HG02588 (cell line): ENCODE results near the gene GGACT.

Source experiments
- ATAC-seq: cut with Tn5 transposase; IDR thresholded peaks from one replicate; pipeline ENCODE4 v1.9.1; 2021; ENCODE audit warnings: mild to moderate bottlenecking, moderate library complexity; ENCODE audit not compliant: unreplicated experiment

Gene GGACT

DNA sequence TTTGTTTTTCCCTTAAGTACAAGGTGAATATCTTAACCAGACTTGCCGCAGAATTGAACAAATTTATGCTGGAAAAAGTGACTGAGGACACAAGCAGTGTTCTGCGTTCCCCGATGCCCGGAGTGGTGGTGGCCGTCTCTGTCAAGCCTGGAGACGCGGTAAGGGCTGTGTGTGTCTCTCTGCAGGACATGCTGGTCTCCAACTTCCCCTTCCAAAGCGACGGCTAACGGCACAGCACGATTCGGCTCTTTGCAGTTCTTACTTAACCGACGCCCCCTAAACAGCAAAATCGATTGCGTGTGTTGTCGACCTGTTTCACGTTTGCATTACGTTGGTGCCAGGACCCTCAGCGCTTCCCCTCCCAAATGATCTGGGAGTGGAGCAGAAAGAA, 73.2 kb downstream of the GGACT start:
- ATAC-seq: no peak

DNA sequence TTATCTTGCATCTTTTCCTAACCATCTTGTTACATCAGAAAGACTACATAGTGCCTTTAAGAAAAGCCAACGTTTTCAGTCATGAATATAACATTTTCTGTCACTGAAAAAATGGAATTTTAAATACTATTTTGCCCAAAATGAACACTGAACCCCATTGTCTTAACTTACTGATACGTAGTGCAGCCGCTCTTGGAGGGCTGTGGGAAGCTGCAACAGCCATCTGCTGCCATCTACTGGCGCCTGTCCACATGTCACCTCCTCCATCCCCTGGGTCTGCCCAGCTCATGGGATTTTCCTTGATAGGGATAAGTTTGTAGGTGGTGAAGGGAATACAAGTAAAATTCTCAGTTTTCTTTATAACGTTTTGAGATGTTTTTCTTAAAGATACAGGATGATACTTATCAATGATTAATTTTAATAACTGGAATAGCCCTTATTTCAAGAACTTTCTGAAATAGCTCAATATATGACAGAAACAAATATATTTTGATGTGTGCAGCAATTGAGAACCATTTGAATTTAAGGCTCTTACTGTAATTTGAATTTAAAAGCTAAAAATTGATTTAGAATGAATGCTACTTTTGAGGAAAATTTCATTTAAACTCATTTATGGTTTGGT, 73.7 kb downstream of the GGACT start:
- ATAC-seq: peak; percentile 88

- ATAC-seq: no peak
These were observed 74.5 kb downstream of the GGACT start for GRCh38 chr13:100513987-100514670.

- no peak for ATAC-seq
These were observed 75.4 kb downstream of the GGACT start for GRCh38 chr13:100513171-100513570.

DNA sequence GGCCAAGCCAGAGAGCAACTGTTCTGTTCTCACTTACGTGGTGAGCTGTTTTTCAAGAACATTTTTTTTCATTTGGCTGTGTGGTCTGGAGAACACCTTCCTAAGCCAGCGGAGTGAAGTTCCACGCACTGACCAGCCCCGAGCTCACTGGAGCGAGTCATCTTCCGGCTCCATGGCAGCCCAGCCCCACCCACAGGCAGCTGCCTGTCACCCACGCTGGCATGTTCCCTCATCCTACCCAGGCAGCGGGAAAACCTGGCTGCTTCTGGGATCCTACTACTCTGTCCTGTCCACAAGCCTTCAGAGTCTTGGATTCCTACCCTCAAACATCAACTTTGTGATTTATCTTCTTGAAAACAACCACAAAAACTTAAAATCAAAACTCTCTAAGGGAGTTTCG, 76.2 kb downstream of the GGACT start:
- no peak for ATAC-seq

GRCh38 chr13:100511466-100511865, 77.1 kb downstream of the GGACT start:
- no peak for ATAC-seq

DNA sequence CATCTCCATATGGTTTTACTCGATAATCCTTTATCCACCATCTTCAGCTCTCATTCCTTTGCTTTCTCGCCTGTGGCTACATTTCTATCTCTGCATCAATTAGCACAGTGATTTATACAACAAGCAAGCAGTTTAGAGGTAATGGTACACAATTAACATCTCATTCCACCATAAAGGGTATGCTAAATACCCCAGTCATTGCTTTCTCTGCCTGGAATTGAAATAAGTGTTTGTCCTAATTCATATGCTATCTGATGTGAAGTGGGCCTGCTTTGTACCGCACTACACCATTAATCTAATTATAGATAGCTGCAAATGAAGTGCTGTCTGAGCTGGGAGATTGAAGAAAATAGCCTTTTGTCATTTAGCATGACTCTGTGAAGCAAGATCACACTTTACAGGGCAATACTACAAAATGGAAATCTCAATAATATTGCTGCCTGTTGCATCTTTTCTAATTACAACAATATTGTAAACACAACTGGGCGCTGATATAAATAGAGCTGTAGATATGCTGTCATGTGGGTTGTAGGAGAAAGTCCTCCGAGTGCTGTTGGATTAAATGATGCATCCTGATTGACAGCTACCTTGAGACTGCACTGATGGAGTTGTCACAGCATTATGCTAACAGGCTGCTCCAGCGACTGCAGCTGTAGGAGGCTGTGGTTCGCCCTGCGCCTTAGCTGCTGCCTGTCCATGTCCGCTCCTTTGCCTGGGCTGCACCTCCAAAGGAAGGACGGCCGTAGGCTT, 78.2 kb downstream of the GGACT start:
- no peak for ATAC-seq

DNA sequence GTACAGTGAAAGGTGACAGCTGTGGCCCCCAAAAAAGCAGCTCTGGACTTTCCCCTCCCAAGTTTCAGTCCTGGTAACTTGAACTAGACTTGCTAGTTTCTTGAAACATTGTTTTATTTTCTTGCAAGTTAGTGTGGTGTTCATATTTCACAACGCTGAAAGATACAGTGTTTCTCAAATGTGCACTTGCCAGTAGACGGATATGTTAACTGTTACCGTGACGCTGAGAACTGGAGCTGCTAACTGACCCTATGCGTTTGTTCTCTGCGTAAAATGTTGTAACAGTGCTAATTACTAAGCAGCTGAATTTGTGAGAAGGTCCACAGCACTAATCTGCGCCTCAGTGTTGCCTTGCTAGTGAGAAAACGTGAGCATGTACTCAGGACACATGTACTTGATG, 79.6 kb downstream of the GGACT start:
- no peak for ATAC-seq

GRCh38 chr13:100508455-100508854, 80.1 kb downstream of the GGACT start:
- no peak for ATAC-seq

- no peak for ATAC-seq
These were observed 81.8 kb downstream of the GGACT start for GRCh38 chr13:100506600-100507422.

DNA sequence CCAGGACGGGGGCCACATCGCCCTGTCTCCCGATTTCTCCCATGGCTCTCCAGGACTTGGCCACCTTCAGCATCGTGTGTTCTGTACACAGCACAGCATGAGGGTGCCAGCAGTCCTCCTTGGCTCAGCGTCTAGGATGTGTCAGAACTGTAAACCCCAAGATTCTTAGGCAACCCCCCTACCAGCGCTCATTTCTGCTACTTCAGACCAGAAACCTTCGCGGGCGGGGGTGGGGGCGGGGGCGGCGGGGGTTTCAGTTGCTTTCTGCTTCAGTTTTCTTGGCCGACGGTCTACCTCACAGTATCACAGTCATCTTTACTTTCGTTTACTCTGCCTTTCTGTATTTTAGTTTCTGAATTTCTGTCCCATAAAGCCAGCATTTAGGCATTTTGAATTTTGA, 82.4 kb downstream of the GGACT start:
- peak; percentile 55 for ATAC-seq

DNA sequence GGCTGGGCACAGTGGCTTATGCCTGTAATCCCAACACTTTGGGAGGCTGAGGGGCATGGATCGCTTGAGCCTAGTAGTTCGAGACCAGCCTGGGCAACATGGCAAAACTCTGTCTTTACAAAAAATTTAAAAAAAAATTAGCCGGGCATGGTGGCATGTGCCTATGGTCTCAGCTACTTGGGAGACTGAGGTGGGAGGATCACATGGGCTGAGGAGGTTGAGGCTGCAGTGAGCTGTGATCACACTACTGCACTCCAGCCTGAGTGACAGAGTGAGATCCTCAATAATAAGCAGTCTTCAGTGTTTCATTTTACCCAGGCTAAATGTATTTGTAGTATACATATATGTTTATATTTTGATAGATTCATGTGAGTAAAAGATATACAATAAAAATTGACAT, 85.0 kb downstream of the GGACT start:
- ATAC-seq: no peak

GRCh38 chr13:100502446-100502845, 86.1 kb downstream of the GGACT start:
- no peak for ATAC-seq

- ATAC-seq: no peak
These were observed 91.2 kb downstream of the GGACT start for GRCh38 chr13:100497389-100497788.

GRCh38 chr13:100495455-100495854, 93.1 kb downstream of the GGACT start:
- ATAC-seq: no peak

GRCh38 chr13:100493418-100493817, 95.2 kb downstream of the GGACT start:
- no peak for ATAC-seq

DNA sequence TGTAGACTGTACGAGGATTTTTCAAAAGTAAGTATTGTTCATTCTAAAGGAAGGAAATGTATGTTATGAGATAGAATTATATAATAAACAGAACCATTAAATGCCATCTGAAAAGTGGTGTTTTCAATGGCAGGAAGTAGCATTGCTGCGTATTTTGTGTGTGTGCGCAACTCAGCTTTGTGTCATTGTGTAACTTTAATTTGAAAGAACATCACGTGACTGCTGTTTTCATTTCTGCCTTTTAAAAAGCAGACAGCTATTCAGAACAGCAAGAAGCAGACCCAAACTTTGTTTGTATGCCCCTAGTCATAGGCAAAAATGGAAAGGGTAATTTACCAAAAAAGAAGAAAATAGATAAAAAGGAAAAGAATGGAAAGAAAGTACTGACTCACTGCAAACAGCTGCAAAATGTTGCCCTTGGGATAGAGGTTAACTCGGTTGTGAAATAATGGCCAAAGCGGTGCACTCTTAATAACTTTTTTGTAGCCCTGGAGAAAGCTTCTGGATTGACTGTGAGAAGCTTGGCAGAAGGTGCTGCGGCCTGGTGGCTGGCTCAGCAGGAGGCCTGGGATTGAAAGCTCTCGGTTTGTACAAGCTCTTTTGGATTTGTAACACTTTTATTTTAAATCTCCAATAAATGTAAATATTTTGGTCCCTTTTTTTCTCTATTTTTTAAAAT, 97.3 kb downstream of the GGACT start:
- ATAC-seq: no peak

GRCh38 chr13:100490692-100491091, 97.9 kb downstream of the GGACT start:
- ATAC-seq: no peak

GRCh38 chr13:100485265-100485664, 103.3 kb downstream of the GGACT start:
- ATAC-seq: no peak

DNA sequence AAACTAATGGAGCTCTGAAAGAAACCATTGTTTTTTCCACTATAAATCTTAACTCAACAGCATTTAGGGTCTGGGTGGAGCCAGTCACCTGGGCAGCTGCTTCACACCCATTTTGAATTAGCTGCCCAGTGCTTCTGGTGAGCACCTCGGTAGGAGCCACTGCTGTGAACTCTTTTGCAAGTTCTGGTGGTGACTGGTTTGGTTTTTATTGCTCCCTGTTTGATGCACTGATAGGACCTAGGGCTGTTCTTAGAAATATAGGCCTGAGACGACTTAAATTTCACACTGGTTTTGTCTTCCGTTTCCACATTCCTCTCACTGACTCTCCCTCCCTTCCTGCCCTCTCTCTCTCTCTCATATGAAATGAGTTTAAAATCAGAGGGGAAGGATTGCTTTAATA, 103.9 kb downstream of the GGACT start:
- ATAC-seq: no peak
